ENCODE data around the gene IRF9. TPM values are rescaled to one million over a fixed set of nuclear protein-coding genes. Genes with fewer than 3 reads are reported as not detected.
A peak's percentile ranks its signal among the peaks of the same experiment; 100 is the strongest.

IRF9 gene
- total RNA-seq, 2 experiments from 2014 or later: 35.1 to 39.1 TPM

DNA sequence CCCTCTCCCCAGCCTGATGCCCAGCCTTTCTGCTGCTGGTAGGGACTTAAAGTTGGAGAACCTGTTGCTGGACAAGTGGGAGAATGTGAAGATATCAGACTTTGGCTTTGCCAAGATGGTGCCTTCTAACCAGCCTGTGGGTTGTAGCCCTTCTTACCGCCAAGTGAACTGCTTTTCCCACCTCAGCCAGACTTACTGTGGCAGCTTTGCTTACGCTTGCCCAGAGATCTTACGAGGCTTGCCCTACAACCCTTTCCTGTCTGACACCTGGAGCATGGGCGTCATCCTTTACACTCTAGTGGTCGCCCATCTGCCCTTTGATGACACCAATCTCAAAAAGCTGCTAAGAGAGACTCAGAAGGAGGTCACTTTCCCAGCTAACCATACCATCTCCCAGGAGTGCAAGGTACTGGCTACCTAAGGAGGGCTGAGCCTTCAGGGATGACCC is 46.1 kb downstream of the IRF9 start:
- ChIA-PET POLR2A (interaction anchor here (0.7 kb wide), 1 partner anchor 39 kb away, joined by 3 read pairs; no protein-coding TSS in a partner anchor), CTCF (ENCODE audit: unreplicated experiment) (no interaction called here)
- H3K9me3 ChIP-seq (ENCODE audit: low read length): peaks cover 4% of the 10 kb centered on the region; the same call in 1 of the 2 replicates
- H4K20me1 ChIP-seq (ENCODE audit: insufficient read depth, low read length): no peaks in the 10 kb centered on the region
- H3K9me2 ChIP-seq (ENCODE audit: insufficient read depth, low read length): no peaks in the 10 kb centered on the region
- no TSS peak for BruUV-seq (replicated peaks)
- intact Hi-C loops (cut with micrococcal nuclease; ENCODE audit: unreplicated experiment): no loop called here
- no peak overlapping the region for H3K4me3 ChIP-seq (ENCODE audit: low read depth, low read length, poor library complexity, severe bottlenecking)
- H3K36me3 ChIP-seq (ENCODE audit: insufficient read depth, low read length): peaks cover 95% of the 10 kb centered on the region
- H3K4me2 ChIP-seq (ENCODE audit: low read length): no peak overlapping the region
- H3K27ac ChIP-seq (ENCODE audit: low read depth, low read length, poor library complexity, severe bottlenecking): no peak overlapping the region
- H3K4me1 ChIP-seq (ENCODE audit: insufficient read depth, low read length, poor library complexity, severe bottlenecking): peaks cover 7% of the 10 kb centered on the region
- peaks cover 9% of the 10 kb centered on the region; the same call in 1 of the 2 replicates for H3K79me2 ChIP-seq (ENCODE audit: insufficient read depth, low read depth, low read length)
- TF ChIP-seq EZH2phosphoT487 (IDR thresholded peaks at IDR 0.05; ENCODE audit: borderline replicate concordance, low read depth, low read length): no peak
- TF ChIP-seq, protein P1, sequence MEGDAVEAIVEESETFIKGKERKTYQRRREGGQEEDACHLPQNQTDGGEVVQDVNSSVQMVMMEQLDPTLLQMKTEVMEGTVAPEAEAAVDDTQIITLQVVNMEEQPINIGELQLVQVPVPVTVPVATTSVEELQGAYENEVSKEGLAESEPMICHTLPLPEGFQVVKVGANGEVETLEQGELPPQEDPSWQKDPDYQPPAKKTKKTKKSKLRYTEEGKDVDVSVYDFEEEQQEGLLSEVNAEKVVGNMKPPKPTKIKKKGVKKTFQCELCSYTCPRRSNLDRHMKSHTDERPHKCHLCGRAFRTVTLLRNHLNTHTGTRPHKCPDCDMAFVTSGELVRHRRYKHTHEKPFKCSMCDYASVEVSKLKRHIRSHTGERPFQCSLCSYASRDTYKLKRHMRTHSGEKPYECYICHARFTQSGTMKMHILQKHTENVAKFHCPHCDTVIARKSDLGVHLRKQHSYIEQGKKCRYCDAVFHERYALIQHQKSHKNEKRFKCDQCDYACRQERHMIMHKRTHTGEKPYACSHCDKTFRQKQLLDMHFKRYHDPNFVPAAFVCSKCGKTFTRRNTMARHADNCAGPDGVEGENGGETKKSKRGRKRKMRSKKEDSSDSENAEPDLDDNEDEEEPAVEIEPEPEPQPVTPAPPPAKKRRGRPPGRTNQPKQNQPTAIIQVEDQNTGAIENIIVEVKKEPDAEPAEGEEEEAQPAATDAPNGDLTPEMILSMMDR (conservative IDR thresholded peaks at IDR 0.05; ENCODE audit: low read length): no peak
- DNase-seq (ENCODE audit: low spot score): peak; percentile 24
- no peak overlapping the region for H2AFZ ChIP-seq (ENCODE audit: low read length)

DNA sequence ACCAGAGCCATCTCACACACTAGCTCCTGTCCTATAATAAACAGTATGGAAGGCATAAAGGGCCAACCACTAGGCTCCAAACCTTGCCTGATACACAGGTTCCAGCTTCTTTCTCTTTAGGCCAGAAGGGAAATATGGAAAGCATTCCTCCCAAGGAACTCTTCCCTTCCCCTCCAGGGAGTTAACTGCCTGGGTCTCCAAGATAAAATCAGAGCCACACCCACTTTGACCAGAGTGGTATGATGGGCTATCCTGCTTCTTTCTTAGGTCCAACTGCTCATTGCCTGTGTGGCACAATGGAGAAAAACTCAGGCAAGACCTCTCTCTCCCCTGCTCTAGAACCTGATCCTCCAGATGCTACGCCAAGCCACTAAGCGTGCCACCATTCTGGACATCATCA is 46.6 kb downstream of the IRF9 start:
- Histone ChIP-seq H3K36me3 (ENCODE audit: insufficient read depth, low read length) (peaks cover 90% of the 10 kb centered on the region), H3K9me2 (ENCODE audit: insufficient read depth, low read length) (no peaks in the 10 kb centered on the region), H3K9me3 (ENCODE audit: low read length) (peaks cover 4% of the 10 kb centered on the region; the same call in 1 of the 2 replicates), H4K20me1 (ENCODE audit: insufficient read depth, low read length) (no peaks in the 10 kb centered on the region), H2AFZ (ENCODE audit: low read length) (no peak overlapping the region), H3K4me3 (ENCODE audit: low read depth, low read length, poor library complexity, severe bottlenecking) (no peak overlapping the region), H3K4me1 (ENCODE audit: insufficient read depth, low read length, poor library complexity, severe bottlenecking) (peaks cover 11% of the 10 kb centered on the region), H3K27ac (ENCODE audit: low read depth, low read length, poor library complexity, severe bottlenecking) (no peak overlapping the region), H3K4me2 (ENCODE audit: low read length) (no peak overlapping the region), H3K79me2 (ENCODE audit: insufficient read depth, low read depth, low read length) (peaks cover 14% of the 10 kb centered on the region)
- no TSS peak for BruUV-seq (replicated peaks)
- intact Hi-C loops (cut with micrococcal nuclease; ENCODE audit: unreplicated experiment): no loop called here
- ChIA-PET POLR2A (interaction anchor here (0.7 kb wide), 1 partner anchor 39 kb away, joined by 3 read pairs; no protein-coding TSS in a partner anchor), CTCF (ENCODE audit: unreplicated experiment) (no interaction called here)
- DNase-seq (ENCODE audit: low spot score): no peak
- no peak for TF ChIP-seq EZH2phosphoT487 (IDR thresholded peaks at IDR 0.05; ENCODE audit: borderline replicate concordance, low read depth, low read length)
- TF ChIP-seq, protein P1 (conservative IDR thresholded peaks at IDR 0.05; ENCODE audit: low read length): no peak

GRCh38 chr14:24211311-24211710 is 50.2 kb downstream of the IRF9 start:
- ChIA-PET CTCF (ENCODE audit: unreplicated experiment) (interaction anchor here (0.9 kb wide), 1 partner anchor 16 kb away, joined by 4 read pairs; the partner anchor contains the start of gene TM9SF1), POLR2A (interaction anchor here (0.6 to 1.2 kb wide), 3 partner anchors 8 to 26 kb away, joined by 3 to 4 read pairs (median 3); no protein-coding TSS in a partner anchor)
- no peak for TF ChIP-seq EZH2phosphoT487 (IDR thresholded peaks at IDR 0.05; ENCODE audit: borderline replicate concordance, low read depth, low read length)
- TF ChIP-seq, protein P1 (conservative IDR thresholded peaks at IDR 0.05; ENCODE audit: low read length): no peak
- intact Hi-C loops (cut with micrococcal nuclease; ENCODE audit: unreplicated experiment): no loop called here
- Histone ChIP-seq H4K20me1 (ENCODE audit: insufficient read depth, low read length) (no peaks in the 10 kb centered on the region), H2AFZ (ENCODE audit: low read length) (no peak overlapping the region), H3K4me3 (ENCODE audit: low read depth, low read length, poor library complexity, severe bottlenecking) (no peak overlapping the region), H3K4me2 (ENCODE audit: low read length) (0 out of 2 replicates have a peak overlapping the region, but pooled peaks have one; percentile 17), H3K4me1 (ENCODE audit: insufficient read depth, low read length, poor library complexity, severe bottlenecking) (peaks cover 29% of the 10 kb centered on the region), H3K9me3 (ENCODE audit: low read length) (no peaks in the 10 kb centered on the region), H3K27ac (ENCODE audit: low read depth, low read length, poor library complexity, severe bottlenecking) (no peak overlapping the region), H3K36me3 (ENCODE audit: insufficient read depth, low read length) (peaks cover 56% of the 10 kb centered on the region), H3K79me2 (ENCODE audit: insufficient read depth, low read depth, low read length) (peaks cover 27% of the 10 kb centered on the region), H3K9me2 (ENCODE audit: insufficient read depth, low read length) (no peaks in the 10 kb centered on the region)
- no TSS peak for BruUV-seq (replicated peaks)
- no peak for DNase-seq (ENCODE audit: low spot score)

Measured in OCI-LY7 (cell line).